HFF-Myc (cell line): ENCODE results near the gene PSMB8.

Source experiments
- DNase-seq: peaks from one replicate; pipeline ENCODE4 v3.0.0-alpha.2; 2011; ENCODE audit warnings: low read depth; ENCODE audit errors: extremely low read depth
- H3K4me3 ChIP-seq: replicated peaks from 2 replicates; pipeline ENCODE4 v1.5.1; 2011; ENCODE audit warnings: low read depth, mild to moderate bottlenecking, control low read depth, low read length
- TF ChIP-seq, protein P1 (sequence below): IDR thresholded peaks from 2 replicates; pipeline ENCODE4 v1.5.1; 2012; ENCODE audit warnings: mild to moderate bottlenecking, low read depth, low read length, control low read depth; ENCODE audit errors: missing control alignments

The PSMB8 gene

DNA sequence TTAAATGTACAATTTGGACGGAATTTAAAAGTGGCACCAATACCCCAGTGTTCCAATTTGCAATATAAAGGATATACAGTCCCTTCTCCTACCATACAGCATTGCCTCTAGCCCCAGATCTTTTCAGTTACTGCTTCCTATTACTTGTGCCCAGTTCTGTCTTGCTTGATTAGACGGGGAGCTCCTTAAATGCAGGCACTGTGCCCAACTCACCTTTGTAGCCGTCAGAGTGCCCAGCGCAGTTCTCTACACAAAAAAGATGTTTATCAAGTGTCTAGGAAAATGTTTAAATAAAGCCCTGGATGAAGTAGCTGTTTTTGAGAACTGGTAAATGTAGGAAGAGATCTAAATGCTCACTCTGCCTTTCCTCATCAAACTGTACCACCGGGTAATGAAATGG is 12.9 kb downstream of the PSMB8 start:
- no peak for DNase-seq
- TF ChIP-seq, protein P1, sequence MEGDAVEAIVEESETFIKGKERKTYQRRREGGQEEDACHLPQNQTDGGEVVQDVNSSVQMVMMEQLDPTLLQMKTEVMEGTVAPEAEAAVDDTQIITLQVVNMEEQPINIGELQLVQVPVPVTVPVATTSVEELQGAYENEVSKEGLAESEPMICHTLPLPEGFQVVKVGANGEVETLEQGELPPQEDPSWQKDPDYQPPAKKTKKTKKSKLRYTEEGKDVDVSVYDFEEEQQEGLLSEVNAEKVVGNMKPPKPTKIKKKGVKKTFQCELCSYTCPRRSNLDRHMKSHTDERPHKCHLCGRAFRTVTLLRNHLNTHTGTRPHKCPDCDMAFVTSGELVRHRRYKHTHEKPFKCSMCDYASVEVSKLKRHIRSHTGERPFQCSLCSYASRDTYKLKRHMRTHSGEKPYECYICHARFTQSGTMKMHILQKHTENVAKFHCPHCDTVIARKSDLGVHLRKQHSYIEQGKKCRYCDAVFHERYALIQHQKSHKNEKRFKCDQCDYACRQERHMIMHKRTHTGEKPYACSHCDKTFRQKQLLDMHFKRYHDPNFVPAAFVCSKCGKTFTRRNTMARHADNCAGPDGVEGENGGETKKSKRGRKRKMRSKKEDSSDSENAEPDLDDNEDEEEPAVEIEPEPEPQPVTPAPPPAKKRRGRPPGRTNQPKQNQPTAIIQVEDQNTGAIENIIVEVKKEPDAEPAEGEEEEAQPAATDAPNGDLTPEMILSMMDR = no peak
- no peak overlapping the region for H3K4me3 ChIP-seq

DNA sequence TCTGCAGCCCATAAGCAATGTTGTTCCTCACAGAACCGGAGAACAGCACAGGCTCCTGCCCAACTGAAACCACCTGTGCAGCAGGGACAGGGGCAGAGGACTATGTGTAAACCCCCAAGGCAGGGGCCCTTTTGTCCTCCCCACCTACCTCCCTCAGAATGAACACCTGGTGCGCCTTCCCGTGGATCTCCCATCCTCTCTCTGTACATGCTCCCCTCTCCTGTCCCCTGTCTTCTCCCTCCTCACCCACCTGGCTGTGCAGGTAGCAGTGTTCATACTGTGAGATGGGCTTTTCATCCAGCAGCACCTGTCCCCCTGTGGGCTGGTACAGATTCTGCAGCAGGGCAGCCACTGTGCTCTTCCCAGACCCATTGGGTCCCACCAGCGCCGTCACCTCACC is 13.8 kb downstream of the PSMB8 start:
- TF ChIP-seq, protein P1 = no peak
- no peak overlapping the region for H3K4me3 ChIP-seq
- DNase-seq = no peak

- no peak for DNase-seq
- TF ChIP-seq, protein P1 = no peak
- H3K4me3 ChIP-seq = no peak overlapping the region
Measured at GRCh38 chr6:32829495-32829894, 14.4 kb downstream of the PSMB8 start.

GRCh38 chr6:32827025-32827424 is 16.8 kb downstream of the PSMB8 start:
- TF ChIP-seq, protein P1 = no peak
- H3K4me3 ChIP-seq = no peak overlapping the region
- DNase-seq = no peak

DNA sequence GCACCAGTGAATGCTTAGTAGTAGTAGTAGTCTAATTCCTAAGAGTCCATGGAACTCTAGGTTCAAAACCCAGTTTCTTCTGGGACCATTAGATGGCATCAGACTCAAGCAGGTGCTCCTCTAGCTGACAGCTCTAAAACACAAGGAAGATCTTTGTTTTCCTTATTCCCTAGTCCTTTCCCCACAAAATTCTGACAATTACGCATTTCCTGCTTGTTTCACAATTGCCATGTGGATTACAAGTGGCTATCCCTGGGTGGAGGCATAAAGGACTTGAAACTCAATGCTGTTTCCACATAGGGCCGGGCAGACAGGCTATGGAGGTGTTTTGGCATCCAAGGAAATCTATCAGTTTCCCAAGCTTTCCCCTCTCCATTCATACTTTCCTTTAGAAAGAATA is 17.9 kb downstream of the PSMB8 start:
- TF ChIP-seq, protein P1 = peak; percentile 33
- DNase-seq = no peak
- no peak overlapping the region for H3K4me3 ChIP-seq

DNA sequence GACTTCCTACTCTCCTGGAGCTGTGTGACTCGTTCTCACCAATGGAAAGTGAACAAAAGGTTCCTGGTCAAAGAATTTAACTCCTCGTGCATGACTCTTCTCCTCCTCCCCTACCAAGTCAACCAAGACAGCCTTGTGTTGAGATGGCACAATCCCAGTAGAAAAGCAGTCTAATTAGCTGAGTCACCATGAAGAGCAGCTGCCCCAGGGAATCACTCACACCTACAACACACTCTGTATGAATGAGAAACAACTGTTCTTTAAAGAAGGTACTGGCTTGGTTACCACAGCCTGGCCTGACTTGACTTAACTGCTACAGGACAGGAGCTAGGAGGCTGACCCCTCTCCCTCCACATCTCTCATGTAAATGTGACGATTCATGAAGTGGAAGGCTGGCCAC is 24.1 kb downstream of the PSMB8 start:
- H3K4me3 ChIP-seq = no peak overlapping the region
- peak; percentile 37 for DNase-seq
- TF ChIP-seq, protein P1 = no peak

GRCh38 chr6:32818867-32819266 is 25.0 kb downstream of the PSMB8 start:
- no peak for DNase-seq
- no peak overlapping the region for H3K4me3 ChIP-seq

More at GRCh38 chr6:32818867-32819266, 25.0 kb downstream of the PSMB8 start:
- TF ChIP-seq, protein P1 = no peak
